Islet precursor cell (in vitro differentiated cells): ENCODE data around the gene FMNL2.

Experiments
- DNase-seq: peaks from one replicate; pipeline ENCODE4 v3.0.0-alpha.2; 2018

The FMNL2 gene

GRCh38 chr2:152428800-152429582, 94.0 kb downstream of the FMNL2 start:
- no peak for DNase-seq

- DNase-seq: no peak
Measured at GRCh38 chr2:152430876-152431275, 95.9 kb downstream of the FMNL2 start.

GRCh38 chr2:152431370-152432098, 96.6 kb downstream of the FMNL2 start:
- DNase-seq: no peak

- no peak for DNase-seq
Measured at GRCh38 chr2:152432206-152432653, 97.3 kb downstream of the FMNL2 start.

- no peak for DNase-seq
Measured at GRCh38 chr2:152432765-152433164, 97.8 kb downstream of the FMNL2 start.

GRCh38 chr2:152433289-152433688, 98.3 kb downstream of the FMNL2 start:
- DNase-seq: no peak

- DNase-seq: no peak
Measured at GRCh38 chr2:152433791-152434190, 98.8 kb downstream of the FMNL2 start.

GRCh38 chr2:152434395-152435182, 99.6 kb downstream of the FMNL2 start:
- no peak for DNase-seq

GRCh38 chr2:152436148-152436547, 101.2 kb downstream of the FMNL2 start:
- DNase-seq: no peak

- DNase-seq: no peak
Measured at GRCh38 chr2:152437276-152438108, 102.5 kb downstream of the FMNL2 start.

GRCh38 chr2:152440049-152440448, 105.1 kb downstream of the FMNL2 start:
- DNase-seq: no peak

GRCh38 chr2:152440460-152440859, 105.5 kb downstream of the FMNL2 start:
- DNase-seq: no peak

- DNase-seq: no peak
Measured at GRCh38 chr2:152441961-152442360, 107.0 kb downstream of the FMNL2 start.

- DNase-seq: no peak
Measured at GRCh38 chr2:152443771-152444170, 108.8 kb downstream of the FMNL2 start.

GRCh38 chr2:152444448-152444847, 109.5 kb downstream of the FMNL2 start:
- no peak for DNase-seq

GRCh38 chr2:152445375-152445774, 110.4 kb downstream of the FMNL2 start:
- DNase-seq: no peak

- DNase-seq: no peak
Measured at GRCh38 chr2:152445791-152446201, 110.8 kb downstream of the FMNL2 start.

- DNase-seq: no peak
Measured at GRCh38 chr2:152446213-152446612, 111.2 kb downstream of the FMNL2 start.

- no peak for DNase-seq
Measured at GRCh38 chr2:152447897-152448296, 112.9 kb downstream of the FMNL2 start.

GRCh38 chr2:152448606-152449005, 113.6 kb downstream of the FMNL2 start:
- DNase-seq: no peak

- DNase-seq: no peak
Measured at GRCh38 chr2:152449578-152449977, 114.6 kb downstream of the FMNL2 start.

GRCh38 chr2:152450176-152450575, 115.2 kb downstream of the FMNL2 start:
- no peak for DNase-seq
